HUES6 (cell line): ENCODE data around the gene C1QTNF8.

ENCODE experiments used
- H3K27ac ChIP-seq: 2 replicates; pipeline ENCODE4 v1.7.0; 2013; ENCODE audit warnings: low read depth, mild to moderate bottlenecking, low read length, inconsistent platforms
- H3K27me3 ChIP-seq: 2 replicates; pipeline ENCODE4 v1.6.1; 2013; ENCODE audit warnings: low read length; ENCODE audit not compliant: control insufficient read depth, insufficient read depth
- H3K36me3 ChIP-seq: 2 replicates; pipeline ENCODE4 v1.6.1; 2013; ENCODE audit warnings: low read length; ENCODE audit not compliant: control insufficient read depth, insufficient read depth
- H3K4me1 ChIP-seq: 2 replicates; pipeline ENCODE4 v1.6.1; 2013; ENCODE audit warnings: low read length; ENCODE audit not compliant: control insufficient read depth, insufficient read depth
- H3K4me3 ChIP-seq: 2 replicates; pipeline ENCODE4 v1.5.1; 2013; ENCODE audit warnings: low read depth, low read length
- H3K9ac ChIP-seq: one replicate; pipeline ENCODE4 v1.6.1; 2013; ENCODE audit warnings: mild to moderate bottlenecking, low read length
- H3K9me3 ChIP-seq: 2 replicates; pipeline ENCODE4 v1.6.1; 2013; ENCODE audit warnings: low read depth, low read length; ENCODE audit not compliant: control insufficient read depth, insufficient read depth

The C1QTNF8 gene

DNA sequence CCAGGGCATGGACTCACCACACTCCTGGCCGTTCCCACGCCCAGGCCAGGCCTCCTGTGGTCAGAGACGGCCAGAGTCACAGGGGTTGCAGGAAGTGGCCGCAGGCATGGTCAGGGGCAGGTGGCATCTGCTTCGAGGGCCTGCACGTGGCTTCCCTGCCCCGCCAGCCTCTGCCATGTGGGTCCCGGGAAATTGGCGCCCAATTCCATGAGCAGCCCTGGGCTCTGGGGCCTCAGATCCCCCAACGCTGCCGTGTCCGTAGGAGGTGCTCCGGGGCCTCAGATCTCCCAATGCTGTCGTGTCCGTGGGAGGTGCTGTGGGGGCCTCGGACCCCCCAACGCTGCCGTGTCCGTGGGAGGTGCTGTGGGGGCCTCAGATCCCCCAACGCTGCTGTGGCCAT is 33.1 kb downstream of the C1QTNF8 start:
- peaks cover 5% of the 10 kb centered on the region; the same call in 1 of the 2 replicates for H3K27me3 ChIP-seq

GRCh38 chr16:1061769-1062505 is 34.1 kb downstream of the C1QTNF8 start:
- Histone ChIP-seq H3K4me1 (no peaks in the 10 kb centered on the region), H3K27me3 (peaks cover 5% of the 10 kb centered on the region; the same call in 1 of the 2 replicates), H3K27ac (no peak overlapping the region), H3K4me3 (no peak overlapping the region), H3K9me3 (peaks cover 5% of the 10 kb centered on the region; the same call in 1 of the 2 replicates), H3K36me3 (no peaks in the 10 kb centered on the region), H3K9ac (no peak overlapping the region)

More for the DNA sequence above, 33.1 kb downstream of the C1QTNF8 start:
- Histone ChIP-seq H3K4me3 (no peak overlapping the region), H3K36me3 (no peaks in the 10 kb centered on the region), H3K27ac (no peak overlapping the region), H3K9ac (no peak overlapping the region), H3K4me1 (no peaks in the 10 kb centered on the region), H3K9me3 (peaks cover 5% of the 10 kb centered on the region; the same call in 1 of the 2 replicates)

GRCh38 chr16:1060416-1061340 is 35.4 kb downstream of the C1QTNF8 start:
- no peaks in the 10 kb centered on the region for H3K27me3 ChIP-seq
- no peaks in the 10 kb centered on the region for H3K4me1 ChIP-seq
- no peaks in the 10 kb centered on the region for H3K36me3 ChIP-seq
- H3K9ac ChIP-seq = no peak overlapping the region
- H3K4me3 ChIP-seq = no peak overlapping the region
- no peak overlapping the region for H3K27ac ChIP-seq
- peaks cover 5% of the 10 kb centered on the region; the same call in 1 of the 2 replicates for H3K9me3 ChIP-seq

GRCh38 chr16:1059310-1059709 is 36.7 kb downstream of the C1QTNF8 start:
- H3K4me1 ChIP-seq = no peaks in the 10 kb centered on the region
- no peaks in the 10 kb centered on the region for H3K36me3 ChIP-seq
- H3K27ac ChIP-seq = no peak overlapping the region
- H3K9me3 ChIP-seq = peaks cover 5% of the 10 kb centered on the region; the same call in 1 of the 2 replicates
- no peak overlapping the region for H3K9ac ChIP-seq
- H3K27me3 ChIP-seq = no peaks in the 10 kb centered on the region
- no peak overlapping the region for H3K4me3 ChIP-seq

- no peaks in the 10 kb centered on the region for H3K36me3 ChIP-seq
- peaks cover 5% of the 10 kb centered on the region; the same call in 1 of the 2 replicates for H3K9me3 ChIP-seq
- no peak overlapping the region for H3K9ac ChIP-seq
- H3K27me3 ChIP-seq = no peaks in the 10 kb centered on the region
- H3K27ac ChIP-seq = no peak overlapping the region
- H3K4me1 ChIP-seq = no peaks in the 10 kb centered on the region
- no peak overlapping the region for H3K4me3 ChIP-seq
These were observed 37.8 kb downstream of the C1QTNF8 start for GRCh38 chr16:1058216-1058615.

DNA sequence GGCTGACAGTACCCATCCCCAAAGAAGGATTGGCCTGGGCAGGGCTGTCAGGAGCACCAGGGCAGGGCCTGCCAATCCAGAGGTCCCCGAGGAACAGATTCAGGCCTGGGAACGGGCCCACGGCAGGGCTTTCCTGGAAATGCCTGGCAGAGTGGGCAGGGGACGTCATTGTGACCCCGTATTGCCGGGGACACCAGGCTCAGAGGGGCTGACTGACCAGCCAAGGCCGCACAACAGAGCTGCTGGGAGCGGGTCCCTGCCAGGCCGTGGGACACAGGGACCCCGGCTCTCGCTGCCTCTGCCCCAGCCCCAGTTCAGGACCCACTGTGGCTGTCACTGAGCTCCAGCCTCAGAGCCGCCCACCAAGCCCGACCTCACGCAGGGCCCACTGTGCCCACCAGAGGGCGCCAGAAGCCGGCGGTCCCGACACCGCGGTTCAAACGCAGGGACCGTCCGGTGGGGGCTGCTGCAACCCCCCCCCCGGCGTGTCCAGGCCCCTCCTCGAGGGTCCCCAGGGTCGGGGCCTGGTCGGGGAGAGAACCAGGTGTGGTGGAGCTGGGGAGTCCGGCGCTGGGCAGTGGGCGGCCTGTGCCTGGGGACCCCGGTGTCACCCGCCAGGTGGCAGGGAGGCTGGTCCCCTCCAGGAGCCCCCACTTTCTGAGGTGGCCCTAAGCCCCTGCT is 38.7 kb downstream of the C1QTNF8 start:
- no peaks in the 10 kb centered on the region for H3K4me1 ChIP-seq
- no peak overlapping the region for H3K27ac ChIP-seq
- peaks cover 5% of the 10 kb centered on the region; the same call in 1 of the 2 replicates for H3K9me3 ChIP-seq
- no peak overlapping the region for H3K9ac ChIP-seq
- H3K4me3 ChIP-seq = peak overlapping the region; percentile 20; the same call in 1 of the 2 replicates
- H3K27me3 ChIP-seq = no peaks in the 10 kb centered on the region
- H3K36me3 ChIP-seq = no peaks in the 10 kb centered on the region

DNA sequence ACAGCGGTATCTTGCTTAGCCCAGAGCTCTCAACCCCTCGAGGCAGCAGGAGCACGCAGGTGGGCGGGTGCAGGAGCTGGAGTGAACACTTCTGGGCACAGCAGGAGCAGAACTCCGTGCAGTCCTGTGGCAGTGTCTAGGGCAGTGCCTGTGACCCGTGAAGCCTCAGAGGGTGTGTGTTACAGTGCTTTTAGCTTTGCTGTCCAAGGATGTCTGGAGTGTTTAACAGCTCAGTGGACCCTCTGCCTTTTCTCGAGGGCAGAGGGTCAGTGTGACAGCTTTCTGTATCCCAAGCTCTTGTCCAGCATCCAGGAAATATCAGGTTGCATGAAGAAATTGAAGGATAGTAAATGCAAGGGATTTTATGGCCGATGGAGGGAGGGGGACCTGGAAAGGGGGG is 39.8 kb downstream of the C1QTNF8 start:
- Histone ChIP-seq H3K36me3 (no peaks in the 10 kb centered on the region), H3K27ac (no peak overlapping the region), H3K9ac (no peak overlapping the region), H3K27me3 (no peaks in the 10 kb centered on the region), H3K4me3 (no peak overlapping the region), H3K4me1 (no peaks in the 10 kb centered on the region), H3K9me3 (peaks cover 5% of the 10 kb centered on the region; the same call in 1 of the 2 replicates)

GRCh38 chr16:1055557-1055924 is 40.5 kb downstream of the C1QTNF8 start:
- no peaks in the 10 kb centered on the region for H3K36me3 ChIP-seq
- no peaks in the 10 kb centered on the region for H3K27me3 ChIP-seq
- no peak overlapping the region for H3K4me3 ChIP-seq
- peaks cover 5% of the 10 kb centered on the region; the same call in 1 of the 2 replicates for H3K9me3 ChIP-seq
- no peak overlapping the region for H3K9ac ChIP-seq
- H3K27ac ChIP-seq = no peak overlapping the region
- no peaks in the 10 kb centered on the region for H3K4me1 ChIP-seq

GRCh38 chr16:1054660-1055556 is 41.1 kb downstream of the C1QTNF8 start:
- Histone ChIP-seq H3K9me3 (peaks cover 5% of the 10 kb centered on the region; the same call in 1 of the 2 replicates), H3K27me3 (no peaks in the 10 kb centered on the region), H3K4me3 (no peak overlapping the region)

More at GRCh38 chr16:1054660-1055556, 41.1 kb downstream of the C1QTNF8 start:
- Histone ChIP-seq H3K36me3 (no peaks in the 10 kb centered on the region), H3K27ac (no peak overlapping the region), H3K4me1 (no peaks in the 10 kb centered on the region), H3K9ac (no peak overlapping the region)
